GM19099 (cell line): Measurements from ENCODE around the gene LRRC8A.

Source experiments
- POLR2A ChIP-seq: IDR thresholded peaks from 3 replicates; pipeline ENCODE4 v1.6.1; 2011; ENCODE audit warnings: low read depth; ENCODE audit not compliant: insufficient read length; ENCODE audit errors: extremely low read depth

The LRRC8A gene

DNA sequence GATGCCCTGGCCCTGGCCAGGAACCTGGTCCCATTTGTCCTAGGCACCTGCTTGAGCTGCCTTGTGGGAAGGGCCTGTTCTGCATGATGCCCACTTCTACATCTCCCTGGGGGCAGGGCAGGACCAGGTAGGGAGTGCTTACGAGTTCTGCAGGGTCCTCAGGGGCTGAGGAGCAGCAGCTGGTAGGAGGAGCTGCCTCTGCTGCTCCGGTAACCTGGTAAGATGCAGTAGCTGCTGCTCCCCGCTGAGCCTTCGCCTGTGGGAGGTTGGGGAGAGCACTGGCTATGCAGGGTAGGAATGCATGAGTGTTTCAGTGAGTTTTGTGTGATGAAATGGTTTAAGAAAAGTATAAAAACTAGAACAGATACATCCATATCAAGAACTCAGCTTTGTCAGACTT lies 13.6 kb downstream of the LRRC8A start:
- TF ChIP-seq POLR2A = no peak

DNA sequence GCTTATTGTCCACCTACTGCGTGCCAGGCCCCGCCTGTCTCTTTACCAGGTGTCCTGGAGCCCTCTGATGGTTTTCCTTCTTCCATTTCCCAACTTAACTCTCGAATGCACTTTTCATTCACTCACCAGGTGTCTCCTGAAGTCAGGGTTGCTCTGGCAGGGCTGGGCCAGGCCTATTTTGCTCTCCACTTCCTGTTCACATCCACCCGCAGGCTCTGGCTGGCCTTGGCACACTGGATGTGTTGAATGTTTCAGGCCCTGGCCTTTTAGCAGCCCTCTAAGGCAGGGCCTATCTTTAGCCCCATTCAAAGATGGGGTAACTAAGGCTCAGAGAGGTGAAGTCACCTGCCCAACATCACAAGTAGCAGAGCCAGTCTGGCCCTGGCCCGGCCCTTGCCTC lies 16.4 kb downstream of the LRRC8A start:
- TF ChIP-seq POLR2A = no peak

DNA sequence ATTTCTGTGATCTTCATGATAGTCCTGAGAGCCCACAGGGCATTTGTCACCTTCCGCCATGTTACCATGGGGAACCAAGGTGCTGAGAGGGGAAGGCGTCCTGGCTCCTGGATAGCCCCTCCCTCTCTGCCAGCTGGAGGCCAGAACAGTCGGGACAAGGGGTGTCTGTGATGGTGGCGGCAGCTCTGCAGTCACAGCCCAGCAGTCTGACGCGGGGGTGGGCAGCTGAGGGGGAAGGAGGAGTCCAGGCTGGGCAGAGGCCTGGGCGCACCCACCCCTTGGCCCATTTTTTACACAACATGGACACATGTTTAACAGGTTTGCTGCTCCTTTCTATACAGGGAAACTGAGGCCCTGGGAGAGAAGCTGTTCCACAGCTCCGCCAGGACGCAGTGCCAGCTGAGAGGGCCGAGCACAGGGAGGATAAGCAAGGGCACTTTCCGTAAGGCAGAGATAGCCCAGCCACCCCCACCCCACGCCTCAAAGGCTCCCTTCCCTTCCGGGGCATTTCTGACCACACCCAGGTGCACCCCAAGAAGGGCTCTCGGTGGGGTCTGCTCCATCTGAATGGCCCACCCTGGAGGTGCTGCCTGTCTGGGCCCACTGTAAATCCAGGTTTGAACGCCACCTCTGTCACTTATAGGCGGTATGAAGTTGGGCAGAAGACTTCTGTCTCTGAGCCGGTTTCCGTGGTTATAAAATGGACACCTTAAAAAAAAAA lies 17.1 kb downstream of the LRRC8A start:
- TF ChIP-seq POLR2A = no peak

DNA sequence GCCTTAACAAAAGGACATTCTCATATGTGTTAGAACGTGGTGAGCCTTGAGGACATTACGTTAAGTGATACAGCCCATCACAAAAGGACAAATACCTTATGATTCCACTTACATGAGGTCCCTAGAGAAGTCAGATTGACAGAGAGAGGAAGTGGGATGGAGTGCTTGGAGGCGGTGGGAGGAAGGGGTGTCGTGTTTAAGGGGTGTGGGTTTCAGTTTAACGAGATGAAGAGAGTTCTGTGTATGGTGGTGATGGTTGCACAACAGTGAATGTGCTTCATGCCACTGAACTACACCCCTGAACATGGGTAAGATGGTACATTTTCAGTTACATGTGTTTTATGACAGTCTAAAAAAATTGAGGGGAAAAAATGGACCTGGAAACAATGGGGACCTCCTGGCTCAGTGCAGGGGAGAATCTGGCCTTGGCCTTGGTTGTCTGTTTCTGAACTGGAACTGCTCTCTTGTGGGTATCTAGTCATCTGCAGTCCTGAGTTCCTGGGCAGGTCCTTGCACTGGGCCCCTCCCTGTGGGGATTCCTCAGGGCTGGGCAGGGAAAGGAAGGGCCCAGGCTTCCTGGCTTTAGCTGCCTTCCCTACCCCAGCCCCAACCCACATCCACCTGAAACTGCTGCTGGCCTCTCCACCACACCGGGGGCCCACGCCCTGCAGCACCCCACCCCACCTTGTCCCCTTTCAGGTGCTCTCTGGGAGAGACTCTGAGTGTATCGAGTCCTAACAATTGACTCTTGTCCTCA lies 17.8 kb downstream of the LRRC8A start:
- TF ChIP-seq POLR2A = no peak

DNA sequence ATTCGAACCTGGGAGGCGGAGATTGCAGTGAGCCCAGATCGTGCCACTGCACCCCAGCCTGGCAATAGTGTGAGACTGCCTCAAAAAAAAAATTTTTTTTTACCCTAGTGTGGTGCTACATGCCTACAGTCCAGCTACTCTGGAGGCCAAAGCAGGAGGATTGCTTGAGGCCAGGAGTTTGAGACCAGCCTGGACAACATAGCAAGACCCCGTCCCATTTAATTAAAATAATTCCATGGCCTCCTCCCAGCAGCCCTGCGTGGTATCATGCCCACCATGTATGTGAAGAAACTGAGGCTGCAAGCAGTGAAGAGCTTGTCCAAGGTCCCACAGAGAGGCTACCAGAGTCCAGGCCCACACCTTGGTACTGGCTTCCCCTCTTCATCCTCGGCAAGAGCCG lies 19.4 kb downstream of the LRRC8A start:
- no peak for TF ChIP-seq POLR2A

DNA sequence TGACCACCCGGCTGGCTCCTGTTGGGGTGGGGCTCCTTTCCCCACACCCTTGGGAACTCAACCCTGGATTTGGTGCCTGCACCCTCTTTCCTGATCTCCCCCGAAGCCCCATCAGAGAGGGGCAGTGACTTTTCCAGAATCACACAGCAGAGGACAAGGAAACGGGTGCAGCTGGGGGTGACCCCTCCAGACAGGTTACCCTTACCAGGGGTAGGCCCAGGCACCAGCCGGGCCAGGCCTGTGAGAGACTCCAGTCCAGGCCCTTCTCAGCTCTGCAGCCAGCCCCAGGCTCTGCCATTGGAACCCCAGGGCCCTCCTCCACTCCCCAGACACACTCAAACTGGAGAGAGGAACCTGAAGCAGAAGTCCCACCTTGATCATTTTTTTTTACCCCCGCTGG lies 19.9 kb downstream of the LRRC8A start:
- TF ChIP-seq POLR2A = no peak

DNA sequence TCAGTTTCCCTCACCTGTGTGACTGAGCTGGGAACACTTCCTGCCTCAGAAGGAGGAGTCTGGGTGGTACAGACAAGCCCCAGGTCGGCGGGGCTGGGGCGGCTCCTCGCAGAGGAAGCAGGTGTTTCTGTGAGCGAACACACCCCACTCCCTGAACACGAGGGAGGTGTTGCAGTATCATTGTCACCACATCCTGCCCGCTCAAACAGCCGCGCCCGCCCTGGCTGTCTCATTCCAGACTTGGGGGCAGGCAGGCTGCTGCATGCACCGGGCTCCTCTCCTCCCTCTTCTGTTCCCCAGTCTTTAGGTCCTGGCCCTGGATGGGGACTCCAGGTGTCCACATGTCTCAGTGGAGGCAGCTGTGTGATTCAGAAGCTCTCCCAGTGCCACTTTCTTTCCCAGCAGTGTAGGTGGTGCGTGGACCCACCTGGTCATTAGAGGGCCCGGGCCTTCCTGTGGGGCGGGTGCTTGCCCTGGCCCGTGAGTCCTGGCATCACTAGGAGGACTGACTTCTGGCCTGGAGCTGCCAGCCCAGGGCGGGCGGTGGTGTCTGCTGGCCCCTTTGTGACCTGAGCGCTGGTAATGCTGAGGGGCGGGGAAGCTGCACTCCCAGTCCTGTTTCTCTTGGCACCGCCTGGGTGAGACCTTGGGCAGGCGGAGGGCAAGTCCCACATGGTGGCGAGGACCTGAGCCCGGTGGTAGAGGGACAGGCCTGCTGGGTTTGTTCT lies 20.6 kb downstream of the LRRC8A start:
- peak; percentile 57 for TF ChIP-seq POLR2A

DNA sequence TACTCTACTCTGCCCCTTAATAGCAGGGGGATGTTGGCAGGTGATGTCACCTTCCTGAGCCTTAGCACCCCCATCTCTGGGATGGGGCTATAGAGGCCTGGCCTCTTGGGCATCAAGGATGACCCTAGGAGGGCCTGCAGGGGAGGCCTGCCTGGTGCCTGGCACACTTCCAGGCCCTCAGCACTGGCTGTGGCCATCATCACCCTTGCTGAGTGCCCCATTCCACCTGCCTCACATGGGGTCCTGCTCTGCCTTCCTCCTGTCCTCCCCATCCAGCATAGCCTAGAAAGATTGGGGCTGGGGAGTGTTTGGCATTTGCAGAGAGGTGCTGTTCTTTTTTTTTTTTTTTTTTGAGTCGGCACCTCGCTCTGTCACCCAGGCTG lies 21.1 kb downstream of the LRRC8A start:
- TF ChIP-seq POLR2A = no peak

DNA sequence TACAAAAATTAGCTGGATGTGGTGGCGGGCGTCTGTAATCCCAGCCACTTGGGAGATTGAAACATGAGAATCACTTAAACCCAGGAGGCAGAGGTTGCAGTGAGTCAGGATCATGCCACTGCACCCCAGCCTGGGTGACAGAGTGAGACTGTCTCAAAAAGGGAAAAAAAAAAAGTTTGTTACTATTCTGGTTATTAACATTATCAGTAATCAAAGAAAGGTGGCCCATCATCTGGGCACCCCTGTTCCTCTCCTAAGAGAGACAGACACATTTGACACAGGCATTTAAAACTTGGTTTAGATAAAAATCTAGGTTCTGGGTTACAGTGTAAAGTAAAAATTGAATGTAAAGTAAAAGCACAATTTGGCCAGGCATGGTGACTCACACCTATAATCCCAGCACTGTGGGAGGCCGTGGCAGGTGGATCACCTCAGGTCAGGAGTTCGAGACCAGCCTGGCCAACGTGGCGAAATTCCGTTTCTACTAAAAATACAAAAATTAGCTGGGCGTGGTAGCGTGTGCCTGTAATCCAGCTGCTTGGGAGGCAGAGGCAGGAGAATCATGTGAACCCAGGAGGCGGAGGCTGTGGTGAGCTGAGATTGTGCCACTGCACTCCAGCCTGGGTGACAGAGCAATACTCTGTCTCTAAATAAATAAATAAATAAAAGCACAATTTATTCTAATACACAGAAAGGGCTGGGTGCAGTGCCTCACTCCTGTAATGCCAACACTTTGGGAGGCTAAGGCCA lies 22.1 kb downstream of the LRRC8A start:
- TF ChIP-seq POLR2A = no peak

DNA sequence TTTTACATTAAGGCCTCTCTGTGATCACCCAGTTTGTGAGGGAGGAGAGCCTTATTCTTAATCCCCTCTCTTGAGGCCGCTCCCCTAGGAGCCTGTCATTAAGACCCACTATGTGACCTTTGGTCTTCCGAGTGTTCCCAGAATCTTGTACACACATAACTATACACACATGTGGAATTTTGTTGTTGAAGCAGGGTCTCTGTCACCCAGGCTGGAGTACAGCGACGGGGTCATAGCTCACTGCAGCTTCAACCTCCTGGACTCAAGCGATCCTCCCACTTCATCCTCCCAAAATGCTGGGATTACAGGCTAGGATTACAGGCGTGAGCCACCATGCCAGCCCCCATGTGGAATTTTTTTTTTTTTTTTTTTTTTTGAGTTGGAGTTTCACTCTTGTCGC lies 24.0 kb downstream of the LRRC8A start:
- TF ChIP-seq POLR2A = no peak

DNA sequence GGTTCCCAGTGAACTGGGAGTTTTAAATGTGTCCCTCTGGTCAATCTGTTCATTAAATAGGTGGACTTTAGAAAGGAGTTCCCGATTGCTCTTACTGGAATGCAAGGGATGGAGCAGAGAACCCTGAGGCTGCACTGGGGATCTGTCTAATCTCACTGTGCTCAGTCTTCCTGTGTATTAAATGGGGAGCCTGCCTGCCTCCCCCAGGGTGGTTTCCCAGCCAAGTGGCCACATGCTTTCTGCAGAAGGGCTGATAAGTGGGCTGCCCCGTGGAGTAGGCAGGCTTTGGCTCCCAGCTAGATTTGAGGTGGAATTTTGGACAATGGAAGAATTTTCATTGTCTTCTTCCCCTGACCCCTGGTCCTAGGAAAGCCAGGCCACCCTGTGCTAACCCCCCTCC lies 24.8 kb downstream of the LRRC8A start:
- TF ChIP-seq POLR2A = no peak

DNA sequence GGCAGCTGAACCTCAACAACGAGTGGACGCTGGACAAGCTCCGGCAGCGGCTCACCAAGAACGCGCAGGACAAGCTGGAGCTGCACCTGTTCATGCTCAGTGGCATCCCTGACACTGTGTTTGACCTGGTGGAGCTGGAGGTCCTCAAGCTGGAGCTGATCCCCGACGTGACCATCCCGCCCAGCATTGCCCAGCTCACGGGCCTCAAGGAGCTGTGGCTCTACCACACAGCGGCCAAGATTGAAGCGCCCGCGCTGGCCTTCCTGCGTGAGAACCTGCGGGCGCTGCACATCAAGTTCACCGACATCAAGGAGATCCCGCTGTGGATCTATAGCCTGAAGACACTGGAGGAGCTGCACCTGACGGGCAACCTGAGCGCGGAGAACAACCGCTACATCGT lies 26.4 kb downstream of the LRRC8A start:
- TF ChIP-seq POLR2A = no peak

DNA sequence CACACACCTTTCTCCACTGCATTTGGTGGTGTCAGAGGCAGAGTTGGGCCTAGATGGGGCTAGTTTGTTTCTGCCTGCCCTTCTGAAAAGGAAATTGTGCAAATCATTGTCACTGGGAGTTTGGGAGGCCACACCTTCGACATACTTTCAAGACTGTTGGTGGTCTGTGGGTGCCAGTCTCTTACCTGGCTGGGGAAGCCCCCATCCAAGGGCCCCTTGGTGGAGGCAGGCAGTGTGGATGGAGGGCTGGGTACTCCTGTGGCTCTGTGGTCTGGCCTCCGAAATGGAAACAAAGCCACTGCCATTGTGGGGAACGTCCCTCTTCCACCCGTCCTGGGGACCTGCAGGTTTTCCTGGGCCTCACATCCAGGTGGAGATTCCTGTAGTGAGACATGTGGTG lies 27.9 kb downstream of the LRRC8A start:
- TF ChIP-seq POLR2A = no peak

DNA sequence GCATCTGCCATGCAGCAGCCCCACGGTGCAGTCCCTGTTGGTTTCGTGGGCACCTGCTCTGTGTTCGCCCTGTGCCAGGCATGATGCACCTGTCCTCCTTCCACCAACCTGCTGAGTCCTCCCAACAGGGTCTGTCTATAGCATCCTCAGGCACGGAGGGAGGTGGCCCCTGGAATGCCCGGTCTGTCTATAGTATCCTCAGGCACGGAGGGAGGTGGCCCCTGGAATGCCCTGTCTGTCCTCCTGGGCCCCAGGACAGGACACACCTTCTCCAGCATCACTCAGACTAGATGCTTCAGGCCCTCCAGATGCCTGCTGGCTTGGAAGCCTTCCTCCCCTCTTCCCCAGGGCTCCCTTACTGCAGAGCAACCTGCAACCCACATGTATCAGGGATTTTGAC lies 29.0 kb downstream of the LRRC8A start:
- TF ChIP-seq POLR2A = no peak

DNA sequence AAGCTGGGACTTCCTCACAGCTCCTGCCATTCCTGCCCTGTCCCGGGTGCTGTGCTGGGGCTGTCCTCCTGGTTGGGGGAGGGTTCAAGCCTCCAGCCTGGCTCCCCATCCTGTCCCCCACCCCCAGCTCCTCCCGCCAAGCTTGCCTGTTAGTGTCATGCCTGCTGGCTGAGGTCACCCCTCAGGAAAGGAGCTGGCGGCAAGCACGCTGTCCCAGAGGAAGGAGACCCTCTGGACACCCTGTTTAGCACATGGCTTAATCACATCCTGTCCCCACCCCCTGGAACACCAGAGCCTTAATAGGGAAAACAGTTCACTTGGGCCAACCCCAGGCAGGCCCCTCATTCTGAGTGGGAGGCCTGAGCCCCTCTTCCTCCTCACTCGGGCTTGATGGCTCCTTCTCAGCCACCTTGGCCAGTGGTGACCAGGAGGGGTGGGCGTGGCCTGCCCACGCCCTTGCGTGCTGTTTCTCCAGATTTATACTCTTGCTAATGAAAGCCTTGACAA lies 29.6 kb downstream of the LRRC8A start:
- TF ChIP-seq POLR2A = no peak
